OCI-LY7 (cell line): ENCODE results near the gene SYN1.

ENCODE experiments used
- CTCF ChIP-seq: fragments of 200-600 bp; sonication (generic); conservative IDR thresholded peaks from 2 replicates; pipeline ENCODE4 v1.5.1; 2014; ENCODE audit warnings: mild to moderate bottlenecking, antibody characterized with exemption, low read length, moderate library complexity, mixed read lengths
- EZH2phosphoT487 ChIP-seq: fragments of 200-600 bp; sonication (generic); IDR thresholded peaks from 2 replicates; pipeline ENCODE4 v1.6.1; 2018; ENCODE audit warnings: low read depth, borderline replicate concordance, mild to moderate bottlenecking, mixed run types, antibody characterized with exemption, low read length, moderate library complexity, mixed read lengths

GRCh38 chrX:47649271-47649670, 29.6 kb upstream of the SYN1 start:
- no peak for TF ChIP-seq CTCF
- no peak for TF ChIP-seq EZH2phosphoT487
